PC-3 (cell line): ENCODE data around the gene LAMA5. TPM values are rescaled to one million over a fixed set of nuclear protein-coding genes. Genes with fewer than 3 reads are reported as not detected.

Experiments
- ATAC-seq: fragments of 200-7000 bp; cut with Tn5 transposase; 2 replicates; pipeline ENCODE4 v1.9.1; 2020; ENCODE audit warnings: mild to moderate bottlenecking, moderate library complexity
- BruUV-seq: library from RNA; stranded (reverse); fragments of 400-500 nt; replicated peaks from 2 replicates; lab custom pipeline; 2021; lab: Mats Ljungman, UMichigan
- CTCF ChIA-PET: fragments of 300-600 bp; sonication (Branson Sonifier 250); formaldehyde crosslinking; loops from one replicate; lab custom pipeline; 2022; ENCODE audit warnings: antibody characterized with exemption; lab: Charles Lee
- POLR2A ChIA-PET: fragments of 300-600 bp; sonication (Branson Sonifier 250); formaldehyde crosslinking; loops from one replicate; lab custom pipeline; 2022; ENCODE audit warnings: antibody characterized with exemption; ENCODE audit not compliant: unreplicated experiment; lab: Charles Lee
- DNase-seq: peaks from one replicate; pipeline ENCODE4 v3.0.0-alpha.2; 2015
- H2AFZ ChIP-seq: fragments of 300-600 bp; sonication (generic); 2 replicates; pipeline ENCODE4 v1.6.0; 2016; ENCODE audit warnings: antibody characterized with exemption, low read length
- H3F3A ChIP-seq: fragments of 300-600 bp; sonication (generic); one replicate; pipeline ENCODE4 v1.6.0; 2017; ENCODE audit warnings: antibody characterized with exemption, low read length, control low read depth, mild to moderate bottlenecking; ENCODE audit not compliant: unreplicated experiment
- H3K27ac ChIP-seq: fragments of 300-600 bp; sonication (generic); 2 replicates; pipeline ENCODE4 v1.5.1; 2016; ENCODE audit warnings: mild to moderate bottlenecking, low read length
- H3K27me3 ChIP-seq: fragments of 300-600 bp; sonication (generic); 2 replicates; pipeline ENCODE4 v1.6.1; 2016; ENCODE audit warnings: low read length, mixed read lengths
- H3K36me3 ChIP-seq: fragments of 300-600 bp; sonication (generic); 2 replicates; pipeline ENCODE4 v1.6.1; 2016; ENCODE audit warnings: low read depth, mixed run types, low read length, mixed read lengths
- H3K4me1 ChIP-seq: fragments of 300-600 bp; sonication (generic); 2 replicates; pipeline ENCODE4 v1.5.1; 2016; ENCODE audit warnings: low read length; ENCODE audit not compliant: insufficient read depth
- H3K4me2 ChIP-seq: fragments of 300-600 bp; sonication (generic); 2 replicates; pipeline ENCODE4 v1.6.0; 2016; ENCODE audit warnings: low read length
- H3K4me3 ChIP-seq: fragments of 300-600 bp; sonication (generic); 2 replicates; pipeline ENCODE4 v1.5.1; 2016; ENCODE audit warnings: mild to moderate bottlenecking, low read length, mixed read lengths
- H3K79me2 ChIP-seq: fragments of 300-600 bp; sonication (generic); 2 replicates; pipeline ENCODE4 v1.6.1; 2017; ENCODE audit warnings: low read length, mixed read lengths
- H3K9ac ChIP-seq: fragments of 300-600 bp; sonication (generic); 2 replicates; pipeline ENCODE4 v1.6.0; 2016; ENCODE audit warnings: mild to moderate bottlenecking, low read length
- H3K9me2 ChIP-seq: fragments of 300-600 bp; sonication (generic); replicated peaks from 2 replicates; pipeline ENCODE4 v1.6.1; 2016; ENCODE audit warnings: mixed run types, low read length, mixed read lengths
- H3K9me3 ChIP-seq: fragments of 300-600 bp; sonication (generic); 2 replicates; pipeline ENCODE4 v1.6.1; 2016; ENCODE audit warnings: low read length, mixed read lengths
- H4K20me1 ChIP-seq: fragments of 300-600 bp; sonication (generic); 2 replicates; pipeline ENCODE4 v1.6.1; 2016; ENCODE audit warnings: low read length, mixed read lengths
- EZH2 ChIP-seq: fragments of 300-600 bp; sonication (generic); IDR thresholded peaks from one replicate; pipeline ENCODE4 v1.6.1; 2017; ENCODE audit warnings: antibody characterized with exemption, mild to moderate bottlenecking, low read length; ENCODE audit not compliant: unreplicated experiment
- EZH2phosphoT487 ChIP-seq: fragments of 300-600 bp; sonication (generic); IDR thresholded peaks from 2 replicates; pipeline ENCODE4 v1.6.1; 2018; ENCODE audit warnings: mild to moderate bottlenecking, antibody characterized with exemption, low read length, borderline replicate concordance
- intact Hi-C: fragments of 100-400 bp; cut with micrococcal nuclease; formaldehyde crosslinking; loops from 2 replicates; pipeline ENCODE4 v1.9.0; 2023
- total RNA-seq: library from RNA; depleted of rRNA; stranded (reverse); fragments of >200 nt; gene quantifications from 2 replicates; pipeline ENCODE4 v1.2.3, GENCODE V29; 2014
- TF ChIP-seq, protein P1 (sequence below): fragments of 300-600 bp; sonication (generic); conservative IDR thresholded peaks from 2 replicates; pipeline ENCODE4 v1.5.1; 2017; ENCODE audit warnings: antibody characterized with exemption, low read depth, mild to moderate bottlenecking, low read length

The LAMA5 gene
- total RNA-seq, 1 experiment from 2014 or later, result 196 TPM

- no peaks in the 10 kb centered on the region for H3K27me3 ChIP-seq
- peak overlapping the region; percentile 99 for H3K9ac ChIP-seq
- no TSS peak for BruUV-seq
- H3K9me2 ChIP-seq, result no peaks in the 10 kb centered on the region
- ATAC-seq, result no peak
- ChIA-PET CTCF (no interaction called here), POLR2A (no interaction called here)
- peak overlapping the region; percentile 100 for H3K4me3 ChIP-seq
- no peak overlapping the region for H2AFZ ChIP-seq
- H3K79me2 ChIP-seq, result peaks cover 53% of the 10 kb centered on the region
- peaks cover 16% of the 10 kb centered on the region for H3K4me1 ChIP-seq
- no peaks in the 10 kb centered on the region for H3K9me3 ChIP-seq
- H3F3A ChIP-seq, result peaks cover 21% of the 10 kb centered on the region
- peaks cover 28% of the 10 kb centered on the region for H4K20me1 ChIP-seq
- intact Hi-C loops, result loop anchor here (10.0 kb wide), 1 partner anchor 407 kb away; the partner anchor contains the start of gene MRGBP
- H3K27ac ChIP-seq, result 0 out of 2 replicates have a peak overlapping the region, but pooled peaks have one; percentile 43
- DNase-seq, result no peak
- peaks cover 27% of the 10 kb centered on the region for H3K36me3 ChIP-seq
- peak overlapping the region; percentile 97 for H3K4me2 ChIP-seq
- TF ChIP-seq, protein P1, sequence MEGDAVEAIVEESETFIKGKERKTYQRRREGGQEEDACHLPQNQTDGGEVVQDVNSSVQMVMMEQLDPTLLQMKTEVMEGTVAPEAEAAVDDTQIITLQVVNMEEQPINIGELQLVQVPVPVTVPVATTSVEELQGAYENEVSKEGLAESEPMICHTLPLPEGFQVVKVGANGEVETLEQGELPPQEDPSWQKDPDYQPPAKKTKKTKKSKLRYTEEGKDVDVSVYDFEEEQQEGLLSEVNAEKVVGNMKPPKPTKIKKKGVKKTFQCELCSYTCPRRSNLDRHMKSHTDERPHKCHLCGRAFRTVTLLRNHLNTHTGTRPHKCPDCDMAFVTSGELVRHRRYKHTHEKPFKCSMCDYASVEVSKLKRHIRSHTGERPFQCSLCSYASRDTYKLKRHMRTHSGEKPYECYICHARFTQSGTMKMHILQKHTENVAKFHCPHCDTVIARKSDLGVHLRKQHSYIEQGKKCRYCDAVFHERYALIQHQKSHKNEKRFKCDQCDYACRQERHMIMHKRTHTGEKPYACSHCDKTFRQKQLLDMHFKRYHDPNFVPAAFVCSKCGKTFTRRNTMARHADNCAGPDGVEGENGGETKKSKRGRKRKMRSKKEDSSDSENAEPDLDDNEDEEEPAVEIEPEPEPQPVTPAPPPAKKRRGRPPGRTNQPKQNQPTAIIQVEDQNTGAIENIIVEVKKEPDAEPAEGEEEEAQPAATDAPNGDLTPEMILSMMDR, result no peak
- TF ChIP-seq EZH2, result no peak
- TF ChIP-seq EZH2phosphoT487, result no peak
Observed at GRCh38 chr20:62387933-62388635, 21.0 kb upstream of the LAMA5 start.

DNA sequence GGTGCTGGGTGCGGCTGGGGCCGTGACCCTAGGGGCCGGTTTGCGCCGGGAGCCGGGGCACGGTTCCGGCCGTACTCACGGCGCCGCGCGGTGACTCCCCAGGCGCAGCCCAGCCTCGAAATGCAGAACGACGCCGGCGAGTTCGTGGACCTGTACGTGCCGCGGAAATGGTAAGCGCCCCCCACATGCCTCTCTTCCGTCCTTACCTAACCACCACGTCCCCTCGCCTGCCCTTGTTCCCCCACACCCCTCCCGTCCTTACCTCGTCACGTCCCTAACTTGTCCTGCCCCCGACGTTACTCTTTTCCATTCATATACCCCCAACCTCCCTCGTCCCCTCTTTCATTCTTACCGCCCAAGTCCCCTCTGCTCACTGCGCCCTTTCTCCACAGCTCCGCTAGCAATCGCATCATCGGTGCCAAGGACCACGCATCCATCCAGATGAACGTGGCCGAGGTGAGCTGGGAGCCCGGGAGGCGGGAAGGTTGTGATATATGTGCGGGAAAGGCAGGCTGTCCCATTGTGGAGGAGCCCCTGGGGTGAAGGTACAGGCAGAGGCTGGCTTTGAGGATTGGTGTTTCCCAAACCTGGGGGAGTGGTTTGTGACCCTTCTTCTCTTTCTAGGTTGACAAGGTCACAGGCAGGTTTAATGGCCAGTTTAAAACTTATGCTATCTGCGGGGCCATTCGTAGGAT, 20.3 kb upstream of the LAMA5 start:
- H2AFZ ChIP-seq, result no peak overlapping the region
- peak overlapping the region; percentile 100 for H3K4me3 ChIP-seq

More for the DNA sequence above, 20.3 kb upstream of the LAMA5 start:
- H3K4me1 ChIP-seq, result peaks cover 16% of the 10 kb centered on the region
- peaks cover 28% of the 10 kb centered on the region for H4K20me1 ChIP-seq
- ATAC-seq (no peak), DNase-seq (no peak)
- H3K9ac ChIP-seq, result peak overlapping the region; percentile 99
- peaks cover 27% of the 10 kb centered on the region for H3K36me3 ChIP-seq
- intact Hi-C loops, result loop anchor here (10.0 kb wide), 1 partner anchor 407 kb away; the partner anchor contains the start of gene MRGBP
- H3K9me3 ChIP-seq, result no peaks in the 10 kb centered on the region
- ChIA-PET POLR2A (interaction anchor here (0.6 to 0.7 kb wide), 4 partner anchors 26 to 201 kb away, joined by 3 to 23 read pairs (median 10); no protein-coding TSS in a partner anchor), CTCF (interaction anchor here (0.9 kb wide), 1 partner anchor 37 kb away, joined by 3 read pairs; no protein-coding TSS in a partner anchor)
- H3K9me2 ChIP-seq, result no peaks in the 10 kb centered on the region
- H3K27ac ChIP-seq, result peak overlapping the region; percentile 43
- peaks cover 21% of the 10 kb centered on the region for H3F3A ChIP-seq
- no peak for TF ChIP-seq EZH2phosphoT487
- TF ChIP-seq, protein P1, result no peak
- TF ChIP-seq EZH2, result no peak
- peak overlapping the region; percentile 97 for H3K4me2 ChIP-seq
- H3K79me2 ChIP-seq, result peaks cover 53% of the 10 kb centered on the region
- no peaks in the 10 kb centered on the region for H3K27me3 ChIP-seq
- TSS peak; percentile 72 for BruUV-seq
